Stimulated activated CD4-positive, alpha-beta T cell treated with anti-CD3 and anti-CD28 coated beads, TNF-alpha, amount 100 ng/mL, for 1 hour (primary cell): Measurements from ENCODE around the gene CAPN7.

Experiments
- DNase-seq, 3 donors: peaks; one replicate each; pipeline ENCODE4 v3.0.0-alpha.2; 2020; ENCODE audit warnings: low read depth in 3 of 3, low spot score in 1 of 3

Gene CAPN7

GRCh38 chr3:15243822-15244482 lies 37.9 kb downstream of the CAPN7 start:
- DNase-seq, result no peak

DNA sequence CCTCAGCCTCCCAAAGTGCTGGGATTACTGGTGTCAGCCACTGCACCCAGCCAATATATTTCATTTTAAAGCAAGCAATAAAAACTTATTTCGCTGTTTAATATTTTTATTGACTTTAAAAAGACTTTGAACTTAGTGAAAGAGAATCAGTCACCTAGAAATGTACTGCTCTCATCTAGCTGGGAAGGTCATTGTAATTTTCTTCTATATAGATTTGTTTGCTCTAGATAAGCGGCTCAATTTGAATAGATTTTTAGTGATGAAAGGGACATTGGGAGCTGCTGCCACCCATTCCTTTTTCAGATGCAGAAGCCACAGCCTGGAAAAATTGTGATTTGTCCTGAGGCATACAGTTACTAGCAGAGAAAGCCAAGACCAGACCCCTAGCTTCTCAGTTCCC lies 40.1 kb downstream of the CAPN7 start:
- no peak for DNase-seq

GRCh38 chr3:15253023-15253697 lies 47.1 kb downstream of the CAPN7 start:
- no peak for DNase-seq

GRCh38 chr3:15255215-15255614 lies 49.2 kb downstream of the CAPN7 start:
- DNase-seq, result no peak

GRCh38 chr3:15256861-15257341 lies 50.9 kb downstream of the CAPN7 start:
- DNase-seq, result no peak

DNA sequence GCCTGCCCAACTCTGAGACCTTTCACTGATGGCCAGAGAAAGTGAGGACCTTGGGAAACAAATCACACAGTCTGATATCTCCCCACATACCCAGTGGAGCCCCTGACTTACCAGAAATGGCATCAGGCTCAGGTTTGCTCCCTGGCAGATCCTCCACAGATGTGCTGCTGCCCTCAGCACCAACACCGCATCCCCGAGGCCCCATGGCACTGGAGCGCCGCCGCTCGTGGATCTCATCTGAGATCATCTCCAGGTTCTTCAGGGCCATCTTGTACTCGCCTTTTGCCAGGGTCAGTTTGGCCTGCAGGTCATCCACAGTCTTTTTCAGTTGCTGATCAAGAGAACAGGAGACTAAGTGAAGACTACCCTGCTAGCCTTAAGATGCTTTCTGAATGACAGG lies 52.7 kb downstream of the CAPN7 start:
- DNase-seq, result no peak

GRCh38 chr3:15260531-15260930 lies 54.5 kb downstream of the CAPN7 start:
- DNase-seq, result no peak

GRCh38 chr3:15261274-15261673 lies 55.2 kb downstream of the CAPN7 start:
- no peak for DNase-seq

DNA sequence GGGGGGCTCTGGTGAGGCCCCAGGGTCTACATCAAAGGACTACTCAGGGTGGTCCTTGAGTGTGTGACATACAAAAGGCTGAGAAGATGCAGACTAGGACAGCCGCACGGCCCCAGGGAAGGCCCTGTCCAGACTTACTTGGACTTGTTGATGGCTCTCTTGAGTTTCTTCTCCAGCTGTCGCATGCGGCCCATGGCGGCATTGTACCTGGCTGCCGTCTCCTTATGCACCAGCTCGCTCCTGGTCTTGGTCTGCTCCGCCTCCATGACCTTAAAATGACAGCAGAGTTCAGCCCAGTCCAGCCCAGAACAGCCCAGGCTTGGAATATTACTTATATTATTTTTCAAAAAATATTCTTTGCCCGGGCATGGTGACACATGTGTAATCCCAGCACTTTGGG lies 56.0 kb downstream of the CAPN7 start:
- DNase-seq, result no peak

DNA sequence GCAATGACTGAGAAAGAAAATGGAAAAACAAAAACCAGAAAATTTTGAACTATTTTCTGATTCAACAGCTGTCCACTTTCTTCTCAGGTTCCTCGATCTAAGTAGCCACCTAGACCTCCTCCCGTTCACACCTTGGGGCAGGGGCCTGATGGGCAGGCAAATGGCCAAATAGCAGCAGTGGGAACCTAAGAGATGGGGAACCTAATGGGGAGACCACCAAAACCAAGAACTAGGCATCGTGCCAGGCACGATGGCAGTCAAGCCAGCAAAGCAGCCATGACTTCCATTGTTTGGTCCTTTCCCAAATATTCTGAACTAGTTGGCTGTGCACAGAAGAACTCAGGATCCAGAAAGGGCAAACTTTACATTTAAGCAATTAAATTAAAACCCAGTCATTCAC lies 57.1 kb downstream of the CAPN7 start:
- no peak for DNase-seq

GRCh38 chr3:15263926-15264325 lies 57.9 kb downstream of the CAPN7 start:
- DNase-seq, result no peak

DNA sequence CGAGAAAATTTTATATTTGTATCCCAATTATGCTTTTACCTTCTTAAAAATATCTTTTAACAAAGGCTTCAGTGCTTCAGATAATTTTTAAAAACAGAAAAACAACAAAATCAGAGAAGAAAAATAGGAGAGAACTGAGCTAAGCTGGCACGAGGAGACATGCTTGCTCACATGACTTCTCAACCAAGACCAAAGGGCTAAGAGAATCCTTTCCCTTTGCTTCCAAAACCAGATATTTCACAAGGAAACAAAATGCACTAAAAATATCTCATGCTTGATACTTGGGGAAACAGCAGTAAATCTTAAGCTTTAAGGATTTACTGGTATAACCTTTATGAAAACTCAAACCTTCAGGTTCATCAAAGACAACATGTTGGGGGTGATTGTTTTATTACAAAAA lies 58.4 kb downstream of the CAPN7 start:
- DNase-seq, result no peak

GRCh38 chr3:15265655-15266509 lies 59.8 kb downstream of the CAPN7 start:
- DNase-seq, result no peak

DNA sequence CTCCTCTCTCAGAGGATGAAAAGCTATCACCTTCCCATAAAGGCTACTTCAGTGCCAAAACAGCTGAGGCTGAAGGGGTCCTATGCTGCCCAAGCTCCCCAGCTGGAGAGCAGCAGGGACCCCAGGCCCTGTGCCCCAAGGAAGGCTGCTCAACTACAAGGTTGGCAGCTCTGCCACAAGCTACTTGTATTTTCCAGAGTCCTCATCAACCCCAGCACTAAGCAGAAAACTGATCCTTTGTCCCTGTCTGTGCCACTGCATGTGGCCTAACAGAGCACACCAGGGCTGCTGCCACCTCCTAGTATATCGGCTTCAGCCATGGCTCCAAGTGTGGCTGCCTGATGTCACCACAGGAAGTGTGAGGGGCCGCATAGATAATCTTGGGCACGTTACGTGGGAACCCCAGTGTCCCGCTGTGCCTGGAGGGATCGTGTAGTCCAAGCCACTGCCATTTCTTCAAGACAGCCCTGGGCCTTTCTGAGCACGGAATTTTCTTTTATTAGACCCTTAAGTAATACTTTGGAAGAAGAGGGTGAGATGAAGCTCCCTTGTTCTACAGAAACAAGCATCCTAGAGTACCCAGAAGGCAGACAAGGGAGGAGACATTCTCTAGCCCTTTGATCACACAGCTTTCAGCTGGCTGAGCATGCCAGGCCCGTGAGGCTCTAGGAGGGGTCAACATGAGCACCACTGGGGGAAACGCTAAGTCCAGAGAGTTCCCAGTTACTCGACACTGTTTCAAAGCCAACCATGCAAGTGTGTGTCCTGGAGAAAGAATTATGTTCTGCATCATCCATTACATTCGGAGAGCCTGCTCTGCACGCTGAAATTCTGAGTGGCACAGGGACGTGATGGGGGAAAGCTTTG lies 60.7 kb downstream of the CAPN7 start:
- DNase-seq, result no peak

DNA sequence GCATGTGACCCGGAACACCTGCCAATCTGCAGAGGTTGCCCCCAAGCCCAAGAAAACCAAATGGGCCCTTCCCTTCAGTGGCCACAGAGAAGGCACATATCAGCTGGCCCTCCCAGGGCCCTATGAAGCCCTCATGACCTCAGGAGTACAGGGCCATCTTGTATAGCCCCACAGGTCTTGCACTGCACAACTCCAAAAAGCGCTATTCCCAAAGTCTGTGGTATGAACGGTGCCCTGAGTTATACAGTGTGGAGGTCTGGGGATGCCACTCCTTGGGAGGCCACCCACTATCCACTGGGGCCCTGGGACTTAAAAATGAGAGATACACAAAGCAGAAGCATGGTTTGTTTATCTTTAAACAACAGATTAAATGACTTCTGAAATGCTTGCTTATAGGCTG lies 61.5 kb downstream of the CAPN7 start:
- no peak for DNase-seq

DNA sequence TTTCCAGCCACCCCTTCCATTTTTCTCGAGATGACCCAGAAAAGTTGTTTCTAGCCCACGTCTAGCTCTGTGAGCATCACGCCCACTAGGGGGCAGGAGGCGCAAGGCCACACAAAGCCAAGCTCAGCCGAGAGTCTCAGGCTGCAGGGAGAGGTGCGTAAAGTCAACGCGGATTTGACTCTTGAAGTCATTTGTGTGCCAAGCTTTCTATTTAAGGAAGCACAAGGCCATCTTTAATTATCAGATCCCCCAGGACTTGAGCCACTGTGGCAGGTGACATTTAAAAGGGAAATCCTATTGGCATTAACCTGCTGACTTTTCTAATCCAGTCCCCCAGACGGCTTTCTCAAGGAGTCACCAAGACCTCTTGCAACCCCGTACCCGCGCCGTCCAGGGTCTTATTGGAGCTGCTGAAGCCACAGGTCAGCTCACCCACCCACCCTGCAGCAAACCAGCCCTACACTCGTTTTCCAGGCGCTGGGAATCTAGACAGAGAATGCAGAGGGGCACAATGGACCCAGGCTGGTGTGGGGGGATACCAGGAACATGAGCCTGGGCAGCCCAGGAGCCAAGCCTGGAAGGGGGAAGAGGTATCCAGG lies 62.1 kb downstream of the CAPN7 start:
- peak; percentile 67 to 75 (median 73) for DNase-seq

DNA sequence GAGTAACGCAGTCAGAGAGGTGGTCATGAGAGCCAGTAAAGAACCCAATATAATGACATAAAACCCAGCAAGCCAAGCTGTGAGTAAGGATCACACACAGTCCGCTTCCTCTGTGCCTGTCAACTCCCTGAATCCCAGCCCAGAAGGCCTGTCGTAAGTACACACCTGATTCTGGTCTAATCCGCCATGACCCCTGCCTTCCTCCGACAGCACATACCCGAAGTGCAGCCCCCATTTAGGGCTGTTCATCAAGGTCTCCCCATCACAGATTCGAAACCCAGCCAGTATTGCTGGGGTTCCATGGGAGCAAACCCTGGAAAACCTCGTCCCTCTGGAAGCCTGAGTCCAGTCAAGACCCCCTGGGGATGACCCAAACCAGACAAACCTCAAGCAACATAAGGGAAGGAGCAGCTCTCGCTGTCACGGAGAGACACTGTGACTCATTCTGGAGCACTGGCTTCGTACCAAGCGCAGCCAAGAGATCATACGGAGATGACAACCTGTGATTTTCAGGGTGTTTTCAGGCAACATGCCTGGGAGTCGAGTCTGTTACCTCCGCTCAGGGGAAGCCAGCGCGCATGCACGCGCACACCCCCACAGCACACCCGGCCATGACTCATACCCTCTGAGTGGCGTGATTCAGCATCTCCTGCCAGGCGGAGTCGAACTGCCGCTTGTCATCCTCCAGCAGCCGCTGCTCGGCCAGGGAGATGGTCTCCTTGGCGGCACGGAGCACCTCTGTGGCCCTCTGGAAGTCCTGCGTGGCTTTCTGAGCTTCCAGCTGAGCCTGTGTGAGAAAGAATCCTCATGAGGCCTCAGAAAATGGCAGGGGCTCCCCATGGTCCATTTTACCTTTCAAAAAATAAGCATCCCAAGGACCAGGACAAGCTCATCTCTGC lies 63.3 kb downstream of the CAPN7 start:
- peak; percentile 68 to 80 (median 75) for DNase-seq

- no peak for DNase-seq
Observed at GRCh38 chr3:15271030-15271429, 65.0 kb downstream of the CAPN7 start.

DNA sequence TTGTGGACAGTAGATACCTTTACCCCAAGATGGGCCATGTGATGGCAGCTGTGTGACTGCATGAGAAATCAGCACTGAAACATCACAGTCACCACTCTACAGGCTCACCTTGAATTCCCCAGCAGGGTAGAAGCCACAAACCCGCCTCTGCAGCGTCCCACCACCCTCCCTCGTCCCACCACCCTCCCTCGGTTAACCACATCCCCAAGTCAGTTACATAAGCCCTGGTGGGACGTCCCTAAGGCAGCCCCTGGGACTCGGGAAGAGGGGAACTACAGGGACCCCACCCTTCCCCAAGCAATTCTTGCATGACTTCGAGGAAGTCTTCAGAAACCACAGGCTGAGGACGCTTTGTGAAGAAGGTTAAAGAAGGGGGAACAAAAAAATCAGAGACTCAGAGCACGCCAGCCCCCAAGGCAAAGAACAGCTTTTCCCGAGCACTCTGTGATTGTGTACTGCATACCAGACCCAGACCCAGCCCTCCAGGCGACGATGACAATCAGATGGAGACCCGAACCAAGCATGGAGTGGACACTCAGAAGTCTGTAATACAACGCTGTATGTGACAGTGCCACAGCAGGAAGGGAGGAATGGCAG lies 65.8 kb downstream of the CAPN7 start:
- DNase-seq, result peak; percentile 54 to 81 (median 73)
